MV-4-11 (cell line): ENCODE data around the gene NSF.

ENCODE experiments used
- DNase-seq: peaks from one replicate; lab custom pipeline; 2025; lab: John Stamatoyannopoulos, UW

Gene NSF

GRCh38 chr17:46800573-46800972, 210.1 kb downstream of the NSF start:
- DNase-seq = no peak

GRCh38 chr17:46802800-46803199, 212.3 kb downstream of the NSF start:
- no peak for DNase-seq

- no peak for DNase-seq
These were observed 213.1 kb downstream of the NSF start for GRCh38 chr17:46803544-46803943.

- no peak for DNase-seq
These were observed 215.3 kb downstream of the NSF start for GRCh38 chr17:46805771-46806170.
